ENCODE results near the gene PAPPA. TPM values are rescaled to one million over a fixed set of nuclear protein-coding genes. Genes with fewer than 3 reads are reported as not detected.

Gene PAPPA
- total RNA-seq, 1 experiment from 2014 or later: 0.05 TPM

- TF ChIP-seq MAX (IDR thresholded peaks at IDR 0.05) (no peak), POLR2AphosphoS5 (IDR thresholded peaks at IDR 0.05; ENCODE audit: low read depth, low read length) (no peak)
Observed at GRCh38 chr9:116251366-116251765, 97.8 kb downstream of the PAPPA start (continued).

- Histone ChIP-seq H3K9ac (ENCODE audit: low read length) (no peak overlapping the region), H4K20me1 (ENCODE audit: insufficient read depth) (no peaks in the 10 kb centered on the region), H3K27ac (ENCODE audit: low read depth, low read length) (no peak overlapping the region), H3K4me3 (replicated peaks in 1 of 2; ENCODE audit: low read depth in 1 of 2, low read length in 2 of 2) (no peak overlapping the region), H3K27me3 (ENCODE audit: insufficient read depth, low read length) (peaks cover 18% of the 10 kb centered on the region), H2AFZ (ENCODE audit: low read depth, low read length, poor library complexity, severe bottlenecking) (no peak overlapping the region), H3K79me2 (ENCODE audit: insufficient read depth, low read length) (no peaks in the 10 kb centered on the region), H3K9me3 (ENCODE audit: control insufficient read depth in 1 of 2, insufficient read depth in 1 of 2, low read depth in 1 of 2, low read length in 2 of 2) (no peaks in the 10 kb centered on the region), H3K4me2 (ENCODE audit: low read length) (no peak overlapping the region), H3K4me1 (ENCODE audit: control insufficient read depth in 1 of 2, insufficient read depth in 2 of 2, low read length in 2 of 2) (no peaks in the 10 kb centered on the region), H3K9me2 (ENCODE audit: insufficient read depth) (no peaks in the 10 kb centered on the region), H3K36me3 (ENCODE audit: control insufficient read depth in 1 of 2, insufficient read depth in 2 of 2, low read length in 2 of 2) (no peaks in the 10 kb centered on the region)
- TF ChIP-seq SIN3A (IDR thresholded peaks at IDR 0.05; ENCODE audit: low read depth) (no peak), TCF7L2 (IDR thresholded peaks at IDR 0.05; ENCODE audit: borderline replicate concordance, extremely low read depth, insufficient read depth, insufficient read length) (no peak), RAD21 (IDR thresholded peaks at IDR 0.05; ENCODE audit: low read depth) (no peak), JUND (IDR thresholded peaks at IDR 0.05) (no peak), REST (IDR thresholded peaks at IDR 0.05; ENCODE audit: low read depth) (no peak), CEBPB (IDR thresholded peaks at IDR 0.05; ENCODE audit: low read depth) (no peak), POLR2AphosphoS5 (IDR thresholded peaks at IDR 0.05; ENCODE audit: low read depth, low read length) (no peak), ELF1 (IDR thresholded peaks at IDR 0.05; ENCODE audit: borderline replicate concordance, low read depth) (no peak), SP1 (IDR thresholded peaks at IDR 0.05; ENCODE audit: low read depth) (no peak), ZBTB33 (IDR thresholded peaks at IDR 0.05; ENCODE audit: extremely low read depth, insufficient replicate concordance, low read length) (no peak)
- POLR2A ChIA-PET: no interaction called here
- intact Hi-C loops (cut with micrococcal nuclease): no loop called here
- RAD21 ChIA-PET (ENCODE audit: low non-redundant PET in 1 of 2, low total read pairs in 2 of 2, uncharacterized antibody in 2 of 2, unreplicated experiment in 2 of 2): no interaction called here
- ATAC-seq (no peak), DNase-seq (ENCODE audit: low read depth, low spot score) (no peak)
- no TSS peak for BruUV-seq (replicated peaks)
- CTCF ChIA-PET: no interaction called here
Observed at GRCh38 chr9:116260531-116260930, 106.9 kb downstream of the PAPPA start.
